IPS-NIHi7 (cell line): ENCODE data around the gene CYP8B1.
A peak's percentile ranks its signal among the peaks of the same experiment; 100 is the strongest.
"Not testable (repeated sequence)": the region's sequence is repeated elsewhere in the genome, so short reads cannot be mapped to it uniquely, and the experiment has no call there.

ENCODE experiments used
- DNase-seq: peaks from one replicate; pipeline ENCODE4 v3.0.0; 2012; ENCODE audit warnings: mixed read lengths; ENCODE audit errors: extremely low spot score

Gene CYP8B1

DNA sequence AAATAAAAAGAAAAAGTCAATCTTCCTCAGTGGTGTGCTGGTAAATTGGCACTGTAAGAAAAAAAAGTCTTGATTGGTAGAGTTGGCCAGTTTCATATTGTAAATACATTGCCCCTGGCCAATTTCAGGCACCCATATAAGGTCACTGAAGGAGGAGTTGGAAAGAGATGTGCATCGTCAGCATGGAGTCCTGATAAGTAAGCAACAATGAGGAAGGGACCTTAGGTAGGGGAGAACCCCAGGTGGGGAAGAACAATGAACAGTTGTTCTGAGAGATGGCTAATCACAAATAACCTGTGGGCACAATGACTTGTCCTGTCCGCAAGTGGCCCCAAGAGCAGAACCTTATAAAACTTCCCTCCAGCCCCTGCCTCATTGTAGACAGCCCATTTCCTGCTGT lies 8.6 kb upstream of the CYP8B1 start:
- no peak for DNase-seq

GRCh38 chr3:42883251-42883930 lies 7.7 kb upstream of the CYP8B1 start:
- not testable (repeated sequence) for DNase-seq

- DNase-seq = peak; percentile 97
Observed at GRCh38 chr3:42880601-42881451, 5.1 kb upstream of the CYP8B1 start.

DNA sequence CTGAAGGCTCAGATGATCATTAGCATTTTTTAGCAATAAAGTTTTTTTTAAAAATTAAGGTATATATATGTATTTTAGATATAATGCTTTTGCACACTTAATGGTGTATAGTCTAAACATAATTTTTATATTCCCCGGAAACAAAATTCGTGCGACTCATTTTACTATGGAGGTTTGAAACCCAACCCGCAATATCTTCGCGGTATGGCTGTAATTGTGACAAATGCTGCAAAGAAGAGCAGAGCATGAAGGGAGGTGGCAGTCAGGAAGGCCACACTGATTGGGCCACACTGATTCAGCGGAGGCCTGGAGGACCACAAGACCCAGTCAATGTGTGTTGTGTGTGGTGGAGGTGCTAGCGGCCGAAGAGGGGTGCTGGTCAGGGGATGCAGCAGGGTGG lies 4.5 kb upstream of the CYP8B1 start:
- DNase-seq = no peak

GRCh38 chr3:42877881-42878280 lies 2.2 kb upstream of the CYP8B1 start:
- no peak for DNase-seq

DNA sequence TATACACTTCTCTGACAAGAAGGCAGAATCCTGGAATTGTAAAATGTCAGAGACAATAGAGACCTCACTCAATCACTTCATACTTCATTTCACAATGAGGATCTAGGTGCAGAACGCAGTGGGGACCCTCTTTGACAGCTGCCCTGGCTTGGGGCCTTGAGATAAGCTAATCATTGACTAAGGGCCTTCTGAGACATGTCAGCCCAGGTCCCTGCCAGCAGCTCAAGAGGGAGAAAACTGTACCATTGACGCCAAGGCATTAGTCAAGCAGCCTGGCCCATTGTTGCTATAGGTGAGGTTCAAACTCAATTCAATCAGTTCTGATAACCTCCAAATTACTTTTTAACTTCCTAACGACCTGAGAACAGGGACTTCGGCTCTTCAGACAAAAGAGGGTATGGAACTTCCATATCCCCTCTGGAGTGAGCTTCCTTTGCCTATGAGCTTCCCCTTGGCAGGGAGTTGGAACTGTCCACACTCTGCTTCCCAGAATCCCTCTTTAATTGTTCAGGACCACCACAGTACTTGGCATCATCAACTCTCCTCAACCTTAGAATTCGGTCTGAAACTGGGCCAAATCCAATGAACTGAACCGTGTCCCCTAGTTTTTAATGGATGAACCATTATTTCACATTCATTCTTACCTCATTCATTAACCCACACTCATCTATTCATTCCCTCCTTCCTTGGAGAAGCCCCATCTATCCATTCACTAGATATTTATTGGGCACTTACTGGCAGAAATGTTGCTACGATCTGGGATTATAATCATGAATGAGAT lies 1.5 kb upstream of the CYP8B1 start:
- no peak for DNase-seq

GRCh38 chr3:42876401-42876800 lies 722 bp upstream of the CYP8B1 start:
- no peak for DNase-seq

DNA sequence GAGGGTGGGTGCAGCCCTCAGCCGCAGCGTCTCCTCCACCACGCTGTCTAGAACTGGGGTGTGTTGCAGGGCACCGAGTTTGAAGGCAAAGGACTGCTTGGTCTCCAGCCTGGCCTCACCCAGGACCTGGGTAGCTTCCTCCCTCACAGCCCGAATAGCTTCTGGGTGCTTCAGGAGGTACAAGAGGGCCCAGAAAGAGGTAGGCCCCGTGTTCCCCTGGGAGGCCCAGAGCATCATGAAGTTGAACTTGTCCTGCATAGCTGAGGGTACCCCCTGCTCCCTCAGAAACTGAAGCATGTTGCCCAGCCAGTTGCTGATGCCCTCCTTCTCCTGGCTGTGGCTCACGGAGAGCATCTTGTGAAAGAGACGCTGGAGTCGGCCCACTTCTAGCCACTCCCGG lies 930 bp downstream of the CYP8B1 start:
- DNase-seq = no peak

DNA sequence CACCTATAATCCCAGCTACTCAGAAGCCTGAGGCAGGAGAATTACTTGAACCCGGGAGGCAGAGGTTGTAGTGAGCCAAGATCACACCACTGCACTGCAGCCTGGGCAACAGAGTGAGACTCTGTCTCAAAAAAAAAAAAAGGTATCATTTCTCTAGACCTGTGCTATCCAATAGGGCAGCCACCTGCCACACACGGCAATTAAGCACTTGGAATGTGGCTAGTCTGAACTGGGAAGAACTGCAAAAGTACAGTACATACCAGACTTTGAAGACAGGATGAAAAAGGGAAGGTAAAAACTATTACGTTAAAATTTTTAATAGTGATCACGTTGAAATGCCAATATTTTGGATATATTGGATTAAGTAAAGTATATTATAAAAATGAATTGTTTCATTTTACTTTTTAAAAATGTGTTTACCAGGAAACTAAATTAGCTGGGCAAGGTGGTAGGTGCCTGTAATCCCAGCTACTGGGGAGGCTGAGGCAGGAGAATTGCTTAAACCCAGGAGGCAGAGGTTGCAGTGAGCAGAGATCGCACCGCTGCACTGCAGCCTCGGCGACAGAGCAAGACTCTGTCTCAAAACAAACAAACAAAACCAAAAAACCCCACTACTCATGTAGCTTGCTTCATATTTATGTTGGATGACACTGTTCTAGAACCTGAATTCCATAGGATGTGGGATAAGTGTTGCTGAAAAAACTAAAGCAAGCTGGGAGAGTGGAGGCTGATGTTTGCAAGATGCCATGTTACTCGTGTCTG lies 2.3 kb downstream of the CYP8B1 start:
- no peak for DNase-seq

- DNase-seq = no peak
Observed at GRCh38 chr3:42872718-42873117, 3.0 kb downstream of the CYP8B1 start.

- no peak for DNase-seq
Observed at GRCh38 chr3:42871592-42872196, 4.0 kb downstream of the CYP8B1 start.

DNA sequence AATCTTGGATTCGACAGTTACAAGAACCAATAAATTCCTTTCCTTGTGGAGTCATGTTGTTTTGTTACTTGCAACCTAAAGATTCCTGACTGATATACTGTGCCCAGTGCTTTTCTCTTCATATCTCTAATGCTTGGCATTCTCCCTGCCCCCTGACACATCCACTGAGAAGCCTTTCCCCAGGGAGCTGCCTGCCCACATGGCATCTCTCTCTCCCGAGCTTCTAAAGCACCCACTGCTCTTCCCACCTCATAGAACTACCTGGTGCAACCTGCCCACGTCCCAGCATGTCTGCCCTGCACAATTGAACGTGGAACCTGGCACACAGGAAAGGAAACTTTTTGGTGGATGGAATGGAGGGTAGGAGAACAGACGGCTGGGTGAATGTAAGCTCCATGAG lies 6.8 kb downstream of the CYP8B1 start:
- no peak for DNase-seq

DNA sequence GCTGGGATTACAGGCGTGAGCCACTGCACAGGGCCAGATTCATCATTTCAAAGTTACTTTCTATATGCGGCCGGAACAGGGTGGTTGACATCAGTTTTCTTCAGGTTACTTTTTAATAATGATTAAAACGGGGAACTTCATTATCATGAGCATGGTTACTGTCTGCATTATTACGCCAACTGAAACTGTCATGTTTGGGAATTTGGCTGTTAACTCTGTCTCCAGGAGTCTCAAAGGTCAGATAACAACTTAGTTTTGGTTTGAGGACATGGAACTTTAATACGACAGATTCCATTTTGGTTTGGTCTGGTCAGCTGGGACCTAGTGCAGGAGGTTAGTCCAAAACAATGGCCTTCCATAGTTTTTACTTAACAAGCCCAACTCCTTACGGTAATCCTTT lies 8.5 kb downstream of the CYP8B1 start:
- no peak for DNase-seq

DNA sequence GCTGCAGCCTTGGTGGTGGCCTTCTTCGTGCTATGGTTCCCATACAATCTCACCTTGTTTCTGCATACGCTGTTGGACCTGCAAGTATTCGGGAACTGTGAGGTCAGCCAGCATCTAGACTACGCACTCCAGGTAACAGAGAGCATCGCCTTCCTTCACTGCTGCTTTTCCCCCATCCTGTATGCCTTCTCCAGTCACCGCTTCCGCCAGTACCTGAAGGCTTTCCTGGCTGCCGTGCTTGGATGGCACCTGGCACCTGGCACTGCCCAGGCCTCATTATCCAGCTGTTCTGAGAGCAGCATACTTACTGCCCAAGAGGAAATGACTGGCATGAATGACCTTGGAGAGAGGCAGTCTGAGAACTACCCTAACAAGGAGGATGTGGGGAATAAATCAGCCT lies 10.4 kb downstream of the CYP8B1 start:
- no peak for DNase-seq

GRCh38 chr3:42864321-42864950 lies 11.2 kb downstream of the CYP8B1 start:
- DNase-seq = no peak

DNA sequence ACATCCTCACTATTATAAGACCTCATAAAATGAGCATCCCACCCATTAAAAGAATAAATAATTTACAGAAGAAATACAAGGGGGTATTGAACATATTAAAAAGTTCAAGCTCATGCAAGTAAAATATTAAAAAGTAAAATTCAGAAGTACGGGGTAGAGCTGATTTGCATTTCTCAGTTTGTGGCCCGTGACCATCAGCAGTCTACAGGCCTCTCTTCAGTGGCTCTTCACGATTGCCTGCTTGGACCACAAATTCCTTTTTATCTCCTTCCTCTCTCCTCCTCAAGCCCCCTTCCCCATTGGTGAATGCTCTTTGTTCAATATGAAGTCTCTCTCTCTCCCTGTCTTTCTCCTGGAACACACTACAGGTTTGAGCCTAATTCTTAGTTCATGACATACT lies 19.1 kb downstream of the CYP8B1 start:
- DNase-seq = no peak

GRCh38 chr3:42855547-42856380 lies 19.9 kb downstream of the CYP8B1 start:
- no peak for DNase-seq

GRCh38 chr3:42855219-42855546 lies 20.5 kb downstream of the CYP8B1 start:
- DNase-seq = no peak

DNA sequence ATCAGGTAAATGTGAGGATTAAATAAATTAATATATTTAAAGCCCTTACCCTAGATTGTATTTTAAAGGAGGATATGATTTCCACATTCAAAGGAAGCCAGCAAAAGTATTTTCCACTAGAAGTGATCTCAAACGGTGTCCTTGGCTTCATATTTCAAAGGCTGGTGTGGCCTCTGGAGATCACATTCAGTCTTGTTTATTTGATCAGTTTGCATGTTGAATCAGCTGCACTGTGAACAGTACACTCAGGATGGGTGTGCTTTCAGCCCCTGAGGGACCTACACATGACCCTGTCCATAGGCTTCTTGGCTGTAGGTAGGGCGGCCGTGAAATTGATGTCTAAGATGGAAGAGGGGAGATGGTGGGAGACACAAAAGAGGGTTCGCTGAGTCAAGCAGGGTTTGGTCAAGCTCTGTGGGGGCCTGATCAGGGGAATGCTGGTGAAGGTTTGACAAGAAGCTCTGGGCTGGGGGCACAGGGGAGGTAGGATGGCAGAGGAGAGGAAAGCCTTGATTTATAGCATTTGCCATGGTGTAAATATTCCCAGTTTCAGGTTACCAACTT lies 21.9 kb downstream of the CYP8B1 start:
- no peak for DNase-seq

- no peak for DNase-seq
Observed at GRCh38 chr3:42853056-42853455, 22.6 kb downstream of the CYP8B1 start.
